ENCODE results near the gene ARHGAP36.

Gene ARHGAP36

GRCh38 chrX:131068945-131069719 is 11.0 kb downstream of the ARHGAP36 start:
- DNase-seq (ENCODE audit: extremely low read depth in 1 of 2, low read depth in 1 of 2): peak in 1 of 2 donors; percentile 3

DNA sequence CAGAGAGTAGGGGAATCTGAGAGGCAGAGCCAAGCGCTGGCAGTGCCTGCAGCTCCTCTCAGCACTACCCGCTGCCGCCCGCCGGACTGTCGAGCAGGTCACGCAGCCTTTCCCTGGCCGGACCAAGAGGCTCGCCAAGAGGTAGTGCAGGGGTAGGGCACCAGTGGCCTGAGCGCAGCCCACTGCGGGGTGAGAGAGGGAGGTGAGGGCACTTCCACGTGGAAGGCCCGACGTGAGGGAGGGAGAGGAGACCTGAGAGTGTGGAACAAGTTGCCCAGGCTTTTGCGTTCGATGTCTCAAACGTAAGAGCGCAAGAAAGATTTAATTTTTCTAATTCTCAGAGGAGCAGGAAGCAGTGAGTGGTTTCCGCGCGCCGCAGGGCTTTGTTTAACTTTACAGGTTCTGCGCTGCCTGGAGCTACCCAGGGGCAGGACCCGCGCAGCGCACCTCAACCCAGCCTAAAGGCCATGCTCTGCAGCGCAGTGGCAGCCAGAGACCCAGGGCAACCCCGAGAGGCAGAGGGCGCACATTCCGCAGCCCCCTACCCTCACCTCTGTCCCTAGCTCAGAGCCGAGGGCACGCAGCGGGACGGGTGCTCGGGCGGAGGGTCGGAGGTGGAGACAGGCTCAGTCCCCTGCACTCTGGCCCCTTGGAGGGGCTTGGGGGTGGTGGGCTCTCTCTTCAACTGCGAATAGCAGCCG is 14.9 kb downstream of the ARHGAP36 start:
- DNase-seq (ENCODE audit: extremely low read depth in 1 of 2, low read depth in 1 of 2): no peak

GRCh38 chrX:131073607-131074006 is 15.5 kb downstream of the ARHGAP36 start:
- DNase-seq (ENCODE audit: extremely low read depth in 1 of 2, low read depth in 1 of 2): no peak

DNA sequence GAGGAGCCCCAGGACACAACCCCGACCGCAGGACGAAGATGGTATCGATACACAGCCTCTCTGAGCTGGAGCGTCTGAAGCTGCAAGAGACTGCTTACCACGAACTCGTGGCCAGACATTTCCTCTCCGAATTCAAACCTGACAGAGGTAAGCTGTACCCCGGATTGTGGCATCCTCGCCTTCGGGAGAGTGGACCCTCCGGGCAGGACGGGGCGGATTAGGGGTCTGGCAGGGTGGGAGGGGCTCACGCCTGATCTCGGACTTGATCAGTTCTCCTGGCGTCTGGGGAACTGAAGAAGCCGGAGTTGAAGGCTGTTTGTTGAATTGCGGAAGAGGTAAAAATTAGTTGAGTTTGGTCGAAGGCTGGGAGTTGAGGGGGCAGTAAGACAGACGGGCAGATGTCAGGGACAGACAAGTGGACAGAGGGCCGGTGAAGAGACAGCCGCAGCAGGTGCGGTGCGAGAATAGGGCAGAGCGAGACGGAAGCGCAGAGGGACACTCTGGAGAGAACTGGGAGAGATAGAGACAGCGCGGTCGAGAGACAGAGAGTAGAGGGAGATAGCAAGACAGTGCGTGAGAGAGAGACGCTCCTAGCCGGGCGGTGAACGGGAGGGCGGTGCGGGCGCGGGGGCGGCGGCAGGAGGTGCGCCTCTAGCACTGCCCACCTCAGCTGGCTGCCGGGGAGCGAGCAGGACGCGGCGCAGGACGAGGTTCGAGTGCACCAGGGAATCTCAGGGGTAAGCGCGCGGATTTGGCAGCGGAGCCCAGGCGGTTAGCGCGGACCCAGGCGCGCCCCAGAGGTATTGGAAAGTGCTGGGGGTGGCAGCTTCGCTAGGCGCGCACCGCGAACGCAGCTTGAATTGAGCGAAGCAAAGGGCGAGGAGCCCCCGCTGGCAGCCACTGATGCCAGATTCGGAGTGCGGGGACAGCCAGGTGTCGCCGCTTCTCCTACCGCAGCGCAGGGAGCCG is 23.9 kb downstream of the ARHGAP36 start:
- DNase-seq (ENCODE audit: extremely low read depth in 1 of 2, low read depth in 1 of 2): no peak

DNA sequence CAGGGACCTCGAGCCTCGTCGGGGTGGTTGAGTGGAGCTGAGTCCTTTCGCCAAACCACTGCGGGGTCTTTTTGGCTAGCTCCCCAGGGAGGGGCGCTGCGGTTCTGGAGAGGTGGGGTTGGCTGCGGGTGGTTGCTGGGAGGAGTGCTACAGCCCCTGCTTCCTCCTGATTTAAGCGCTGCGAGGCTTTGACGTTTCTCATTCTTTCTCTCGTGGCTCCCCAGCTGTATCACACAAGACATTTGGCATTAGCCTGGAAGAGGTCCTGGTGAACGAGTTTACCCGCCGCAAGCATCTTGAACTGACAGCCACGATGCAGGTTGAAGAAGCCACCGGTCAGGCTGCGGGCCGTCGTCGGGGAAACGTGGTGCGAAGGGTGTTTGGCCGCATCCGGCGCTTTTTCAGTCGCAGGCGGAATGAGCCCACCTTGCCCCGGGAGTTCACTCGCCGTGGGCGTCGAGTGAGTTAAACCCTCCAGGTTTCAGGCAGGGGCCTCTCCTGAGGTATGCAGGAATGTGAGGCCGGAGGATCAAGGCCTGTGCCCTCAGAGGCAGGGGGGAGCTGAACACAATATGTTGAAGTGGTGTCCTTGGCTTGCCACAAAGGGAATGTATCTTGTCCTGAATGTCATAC is 25.5 kb downstream of the ARHGAP36 start:
- no peak for DNase-seq (ENCODE audit: extremely low read depth in 1 of 2, low read depth in 1 of 2)

GRCh38 chrX:131084145-131084544 is 26.0 kb downstream of the ARHGAP36 start:
- DNase-seq (ENCODE audit: extremely low read depth in 1 of 2, low read depth in 1 of 2): no peak

DNA sequence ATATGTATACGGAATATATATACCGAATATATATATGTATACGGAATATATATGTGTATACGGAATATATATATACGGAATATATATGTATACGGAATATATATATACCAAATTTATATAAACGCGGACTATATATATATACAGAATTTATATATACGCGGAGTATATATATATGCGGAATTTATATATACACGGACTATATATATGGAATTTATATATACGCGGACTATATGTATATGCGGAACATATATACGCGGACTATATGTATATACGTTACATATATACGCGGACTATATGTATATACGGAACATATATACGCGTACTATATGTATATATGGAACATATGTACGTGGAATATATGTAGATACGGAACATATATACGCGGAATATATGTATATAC is 78.6 kb downstream of the ARHGAP36 start:
- no peak for DNase-seq (ENCODE audit: extremely low read depth in 1 of 2, low read depth in 1 of 2)

GRCh38 chrX:131139072-131139471 is 80.9 kb downstream of the ARHGAP36 start:
- DNase-seq (ENCODE audit: extremely low read depth in 1 of 2, low read depth in 1 of 2): no peak

Measured in stimulated activated CD8-positive, alpha-beta memory T cell treated with anti-CD3 and anti-CD28 coated beads, Interleukin-7, amount 100 ng/mL, for 48 hours (primary cell).